Neural progenitor cell (in vitro differentiated cells): ENCODE data around the gene GDPD3. TPM values are rescaled to one million over a fixed set of nuclear protein-coding genes. Genes with fewer than 3 reads are reported as not detected.

Experiments used
- DNase-seq: peaks from one replicate; pipeline ENCODE4 v3.0.0-alpha.2; 2016; ENCODE audit warnings: low spot score
- H2AFZ ChIP-seq: fragments of 200-600 bp; sonication (generic); replicated peaks from 2 replicates; pipeline ENCODE4 v1.6.1; 2016; ENCODE audit warnings: antibody characterized with exemption
- H3F3A ChIP-seq: fragments of 200-600 bp; sonication (generic); 2 replicates; pipeline ENCODE4 v1.6.1; 2016; ENCODE audit warnings: antibody characterized with exemption, low read depth
- H3K27ac ChIP-seq: fragments of 200-600 bp; sonication (generic); 2 replicates; pipeline ENCODE4 v1.5.1; 2016; ENCODE audit warnings: mild to moderate bottlenecking
- H3K27me3 ChIP-seq: fragments of 200-600 bp; sonication (generic); 2 replicates; pipeline ENCODE4 v1.6.1; 2016; ENCODE audit warnings: mild to moderate bottlenecking, moderate library complexity
- H3K36me3 ChIP-seq: fragments of 200-600 bp; sonication (generic); 2 replicates; pipeline ENCODE4 v1.5.1; 2016
- H3K4me1 ChIP-seq: fragments of 200-600 bp; sonication (generic); 2 replicates; pipeline ENCODE4 v1.6.1; 2016; ENCODE audit warnings: mixed run types
- H3K4me2 ChIP-seq: fragments of 200-600 bp; sonication (generic); 2 replicates; pipeline ENCODE4 v1.6.1; 2016
- H3K4me3 ChIP-seq: fragments of 200-600 bp; sonication (generic); 2 replicates; pipeline ENCODE4 v1.5.1; 2016
- H3K79me2 ChIP-seq: fragments of 200-600 bp; sonication (generic); 2 replicates; pipeline ENCODE4 v1.6.1; 2016; ENCODE audit warnings: low read depth
- H3K9ac ChIP-seq: fragments of 200-600 bp; sonication (generic); 2 replicates; pipeline ENCODE4 v1.6.1; 2016
- H3K9me3 ChIP-seq: fragments of 200-600 bp; sonication (generic); 2 replicates; pipeline ENCODE4 v1.5.1; 2016; ENCODE audit warnings: low read depth
- H4K20me1 ChIP-seq: fragments of 200-600 bp; sonication (generic); 2 replicates; pipeline ENCODE4 v1.6.1; 2016; ENCODE audit warnings: low read depth
- H3K27ac Mint-ChIP-seq: 3 replicates; pipeline ENCODE4 v1.8.0; 2021; ENCODE audit warnings: mixed read lengths
- H3K27me3 Mint-ChIP-seq: 2 replicates; pipeline ENCODE4 v1.8.0; 2022; ENCODE audit warnings: low read depth, mild to moderate bottlenecking, inconsistent platforms, moderate library complexity, mixed read lengths; ENCODE audit not compliant: insufficient read depth
- H3K36me3 Mint-ChIP-seq: 3 replicates; pipeline ENCODE4 v1.8.0; 2021; ENCODE audit warnings: mixed read lengths
- H3K4me1 Mint-ChIP-seq: 3 replicates; pipeline ENCODE4 v1.8.0; 2021; ENCODE audit warnings: mixed read lengths
- H3K4me3 Mint-ChIP-seq: 3 replicates; pipeline ENCODE4 v1.8.0; 2021; ENCODE audit warnings: mild to moderate bottlenecking, moderate library complexity, mixed read lengths
- H3K9me3 Mint-ChIP-seq: 3 replicates; pipeline ENCODE4 v1.8.0; 2020; ENCODE audit warnings: mixed read lengths
- EZH2 ChIP-seq: fragments of 200-600 bp; sonication (generic); IDR thresholded peaks from 2 replicates; pipeline ENCODE4 v1.6.1; 2017; ENCODE audit warnings: antibody characterized with exemption, mild to moderate bottlenecking, moderate library complexity
- EZH2phosphoT487 ChIP-seq: fragments of 200-600 bp; sonication (generic); IDR thresholded peaks from 2 replicates; pipeline ENCODE4 v1.6.1; 2017; ENCODE audit warnings: antibody characterized with exemption
- total RNA-seq: library from RNA; depleted of rRNA; stranded (reverse); fragments of >200 nt; gene quantifications from 2 replicates; pipeline ENCODE4 v1.2.3, GENCODE V29; 2015; ENCODE audit warnings: low replicate concordance
- TF ChIP-seq, protein P1 (sequence below): fragments of 200-600 bp; sonication (generic); IDR thresholded peaks from 2 replicates; pipeline ENCODE4 v1.5.1; 2017; ENCODE audit warnings: antibody characterized with exemption, mild to moderate bottlenecking

Gene GDPD3
- total RNA-seq, 1 donor from 2014 or later = 0.13 TPM

DNA sequence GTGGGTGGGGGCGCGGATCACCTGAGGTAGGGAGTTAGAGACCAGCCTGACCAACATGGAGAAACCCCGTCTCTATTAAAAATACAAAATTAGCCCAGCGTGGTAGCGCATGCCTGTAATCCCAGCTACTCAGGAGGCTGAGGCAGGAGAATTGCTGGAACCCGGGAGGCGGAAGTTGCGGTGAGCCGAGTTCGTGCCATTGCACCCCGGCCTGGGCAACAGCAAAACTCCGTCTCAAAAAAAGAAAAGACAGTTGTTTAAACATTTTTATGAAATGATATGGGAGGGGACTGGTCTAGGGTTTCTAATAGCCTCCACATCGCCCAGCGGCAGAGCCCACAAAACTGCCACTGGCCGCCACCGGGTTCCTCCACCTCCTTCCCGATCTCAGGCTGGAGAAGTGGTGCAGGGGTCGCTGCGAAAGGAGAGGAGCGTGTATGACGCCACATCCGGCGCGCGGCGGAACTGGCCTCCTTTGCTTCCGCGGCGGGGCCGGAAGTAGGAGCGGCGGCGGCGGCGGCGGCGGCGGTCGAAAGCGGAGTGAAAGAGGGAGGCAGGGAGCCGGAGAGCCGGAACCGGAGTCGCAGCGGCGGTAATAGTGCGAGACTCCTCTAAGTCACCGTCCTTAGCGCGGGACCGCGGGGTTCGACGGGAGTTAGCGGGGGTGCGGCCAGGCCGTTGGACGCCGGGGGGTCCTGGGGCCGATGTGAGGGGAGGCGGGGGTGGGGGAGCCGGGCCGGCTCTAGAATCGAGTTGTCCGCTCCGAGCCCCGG lies 37.6 kb downstream of the GDPD3 start, which contains the start of gene PPP4C:
PPP4C (plus strand) TSS at position 492 of the 773 bp plus-strand sequence. CDS start 384 bp downstream, outside the sequence.
- TF ChIP-seq, protein P1, sequence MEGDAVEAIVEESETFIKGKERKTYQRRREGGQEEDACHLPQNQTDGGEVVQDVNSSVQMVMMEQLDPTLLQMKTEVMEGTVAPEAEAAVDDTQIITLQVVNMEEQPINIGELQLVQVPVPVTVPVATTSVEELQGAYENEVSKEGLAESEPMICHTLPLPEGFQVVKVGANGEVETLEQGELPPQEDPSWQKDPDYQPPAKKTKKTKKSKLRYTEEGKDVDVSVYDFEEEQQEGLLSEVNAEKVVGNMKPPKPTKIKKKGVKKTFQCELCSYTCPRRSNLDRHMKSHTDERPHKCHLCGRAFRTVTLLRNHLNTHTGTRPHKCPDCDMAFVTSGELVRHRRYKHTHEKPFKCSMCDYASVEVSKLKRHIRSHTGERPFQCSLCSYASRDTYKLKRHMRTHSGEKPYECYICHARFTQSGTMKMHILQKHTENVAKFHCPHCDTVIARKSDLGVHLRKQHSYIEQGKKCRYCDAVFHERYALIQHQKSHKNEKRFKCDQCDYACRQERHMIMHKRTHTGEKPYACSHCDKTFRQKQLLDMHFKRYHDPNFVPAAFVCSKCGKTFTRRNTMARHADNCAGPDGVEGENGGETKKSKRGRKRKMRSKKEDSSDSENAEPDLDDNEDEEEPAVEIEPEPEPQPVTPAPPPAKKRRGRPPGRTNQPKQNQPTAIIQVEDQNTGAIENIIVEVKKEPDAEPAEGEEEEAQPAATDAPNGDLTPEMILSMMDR = peak; percentile 9
- no peak for TF ChIP-seq EZH2phosphoT487
- Mint-ChIP-seq H3K9me3 (no peaks in the 10 kb centered on the region), H3K4me3 (peak within 1 kb of the TSS; percentile 96), H3K27ac (peak within 1 kb of the TSS; percentile 81), H3K27me3 (peaks cover 3% of the 10 kb centered on the region), H3K36me3 (peaks cover 13% of the 10 kb centered on the region), H3K4me1 (peaks cover 21% of the 10 kb centered on the region)
- peak; percentile 96 for DNase-seq
- Histone ChIP-seq H3K4me1 (peaks cover 10% of the 10 kb centered on the region), H3F3A (peaks cover 46% of the 10 kb centered on the region), H3K9ac (peak within 1 kb of the TSS; percentile 92), H3K27ac (peak within 1 kb of the TSS; percentile 62), H3K4me3 (peak within 1 kb of the TSS; percentile 90), H3K4me2 (peak within 1 kb of the TSS; percentile 98), H2AFZ (no peak within 1 kb of the TSS), H4K20me1 (peaks cover 36% of the 10 kb centered on the region), H3K36me3 (no peaks in the 10 kb centered on the region), H3K9me3 (no peaks in the 10 kb centered on the region), H3K79me2 (peaks cover 47% of the 10 kb centered on the region), H3K27me3 (no peaks in the 10 kb centered on the region)

DNA sequence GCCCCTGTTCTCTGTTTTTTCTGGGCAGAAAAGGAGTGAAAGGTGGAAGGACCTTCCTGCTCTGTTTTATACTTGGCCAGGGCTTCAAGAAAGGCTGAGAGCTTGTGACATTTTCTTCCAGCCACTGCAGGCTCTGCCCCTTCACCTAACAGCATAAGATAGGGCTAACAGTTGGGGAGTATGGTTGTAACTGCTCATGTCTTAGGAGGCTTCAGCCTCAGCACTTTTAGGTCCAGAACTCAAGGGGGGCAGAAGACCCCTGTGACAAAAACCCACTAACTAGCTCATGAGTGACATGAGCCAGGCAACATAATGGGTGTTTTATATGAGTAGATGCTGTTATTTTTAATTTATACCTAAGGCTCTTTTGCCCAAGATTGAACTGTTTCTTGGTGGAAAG lies 42.8 kb downstream of the GDPD3 start:
- H3K27ac Mint-ChIP-seq = no peak overlapping the region
- H3K4me3 Mint-ChIP-seq = peak overlapping the region; percentile 40
- Histone ChIP-seq H2AFZ (no peak overlapping the region), H3K4me3 (no peak overlapping the region), H3K9ac (no peak overlapping the region), H4K20me1 (peaks cover 54% of the 10 kb centered on the region), H3K9me3 (no peaks in the 10 kb centered on the region), H3K4me2 (no peak overlapping the region), H3K36me3 (peaks cover 13% of the 10 kb centered on the region), H3K79me2 (peaks cover 48% of the 10 kb centered on the region), H3F3A (peaks cover 68% of the 10 kb centered on the region), H3K27me3 (no peaks in the 10 kb centered on the region), H3K27ac (no peak overlapping the region), H3K4me1 (peaks cover 12% of the 10 kb centered on the region)
- TF ChIP-seq, protein P1 = no peak
- TF ChIP-seq EZH2phosphoT487 = no peak
- TF ChIP-seq EZH2 = no peak
- peaks cover 37% of the 10 kb centered on the region for H3K36me3 Mint-ChIP-seq
- peaks cover 32% of the 10 kb centered on the region for H3K4me1 Mint-ChIP-seq
- no peak for DNase-seq
- no peaks in the 10 kb centered on the region for H3K9me3 Mint-ChIP-seq
- H3K27me3 Mint-ChIP-seq = peaks cover 2% of the 10 kb centered on the region

DNA sequence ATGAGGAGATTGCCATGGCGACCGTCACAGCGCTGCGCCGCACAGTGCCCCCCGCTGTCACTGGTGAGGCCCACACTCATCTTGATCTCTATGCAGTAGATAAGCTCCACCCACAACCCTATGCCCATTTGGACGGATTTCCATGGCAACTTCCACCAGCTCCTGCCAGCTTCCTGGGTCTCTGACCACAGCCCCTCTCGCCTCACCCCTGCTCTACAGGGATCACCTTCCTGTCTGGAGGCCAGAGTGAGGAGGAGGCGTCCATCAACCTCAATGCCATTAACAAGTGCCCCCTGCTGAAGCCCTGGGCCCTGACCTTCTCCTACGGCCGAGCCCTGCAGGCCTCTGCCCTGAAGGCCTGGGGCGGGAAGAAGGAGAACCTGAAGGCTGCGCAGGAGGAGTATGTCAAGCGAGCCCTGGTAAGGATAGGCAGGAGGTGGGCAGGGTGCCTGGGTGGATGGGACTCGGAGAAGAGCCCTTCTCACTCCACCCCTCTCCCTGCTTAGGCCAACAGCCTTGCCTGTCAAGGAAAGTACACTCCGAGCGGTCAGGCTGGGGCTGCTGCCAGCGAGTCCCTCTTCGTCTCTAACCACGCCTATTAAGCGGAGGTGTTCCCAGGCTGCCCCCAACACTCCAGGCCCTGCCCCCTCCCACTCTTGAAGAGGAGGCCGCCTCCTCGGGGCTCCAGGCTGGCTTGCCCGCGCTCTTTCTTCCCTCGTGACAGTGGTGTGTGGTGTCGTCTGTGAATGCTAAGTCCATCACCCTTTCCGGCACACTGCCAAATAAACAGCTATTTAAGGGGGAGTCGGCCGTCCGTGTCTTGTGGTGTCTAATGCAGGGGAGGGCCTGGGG lies 43.5 kb downstream of the GDPD3 start:
- Histone ChIP-seq H3K27me3 (no peaks in the 10 kb centered on the region), H3F3A (peaks cover 67% of the 10 kb centered on the region), H3K79me2 (peaks cover 48% of the 10 kb centered on the region), H3K36me3 (peaks cover 13% of the 10 kb centered on the region), H3K9me3 (no peaks in the 10 kb centered on the region), H2AFZ (no peak overlapping the region), H4K20me1 (peaks cover 54% of the 10 kb centered on the region), H3K27ac (no peak overlapping the region), H3K9ac (no peak overlapping the region), H3K4me3 (no peak overlapping the region), H3K4me2 (no peak overlapping the region), H3K4me1 (peaks cover 12% of the 10 kb centered on the region)
- Mint-ChIP-seq H3K4me3 (peak overlapping the region; percentile 72), H3K27me3 (peaks cover 2% of the 10 kb centered on the region), H3K4me1 (peaks cover 29% of the 10 kb centered on the region), H3K9me3 (no peaks in the 10 kb centered on the region), H3K27ac (no peak overlapping the region), H3K36me3 (peaks cover 37% of the 10 kb centered on the region)
- DNase-seq = no peak
- TF ChIP-seq, protein P1 = no peak
- no peak for TF ChIP-seq EZH2phosphoT487
- TF ChIP-seq EZH2 = no peak
